ENCODE measurements around the gene TIAL1.

Gene TIAL1

GRCh38 chr10:119523895-119524719 lies 72.7 kb downstream of the TIAL1 start:
- Histone ChIP-seq H3K4me3 (ENCODE audit: low read depth in 1 of 5, low read length in 5 of 5) (no peak overlapping the region), H3K27me3 (ENCODE audit: control insufficient read depth in 5 of 5, insufficient read depth in 4 of 5, low read length in 5 of 5) (peaks cover 0 to 5% (median 0%) of the 10 kb centered on the region in 5 donors), H3K4me1 (ENCODE audit: control insufficient read depth in 5 of 5, insufficient read depth in 5 of 5, low read length in 5 of 5) (peaks cover 0 to 2% (median 0%) of the 10 kb centered on the region in 5 donors), H3K36me3 (ENCODE audit: control insufficient read depth in 5 of 5, insufficient read depth in 5 of 5, low read length in 5 of 5) (peaks cover 0 to 31% (median 5%) of the 10 kb centered on the region in 5 donors), H3K9me3 (ENCODE audit: control insufficient read depth in 5 of 5, low read length in 5 of 5) (no peaks in the 10 kb centered on the region), H3K9ac (ENCODE audit: low read length in 5 of 5) (no peak overlapping the region), H3K27ac (ENCODE audit: low read depth, low read length) (no peak overlapping the region)

Data from subcutaneous abdominal adipose tissue (tissue), 5 donors.